ENCODE measurements around the gene CPNE8.

The CPNE8 gene

DNA sequence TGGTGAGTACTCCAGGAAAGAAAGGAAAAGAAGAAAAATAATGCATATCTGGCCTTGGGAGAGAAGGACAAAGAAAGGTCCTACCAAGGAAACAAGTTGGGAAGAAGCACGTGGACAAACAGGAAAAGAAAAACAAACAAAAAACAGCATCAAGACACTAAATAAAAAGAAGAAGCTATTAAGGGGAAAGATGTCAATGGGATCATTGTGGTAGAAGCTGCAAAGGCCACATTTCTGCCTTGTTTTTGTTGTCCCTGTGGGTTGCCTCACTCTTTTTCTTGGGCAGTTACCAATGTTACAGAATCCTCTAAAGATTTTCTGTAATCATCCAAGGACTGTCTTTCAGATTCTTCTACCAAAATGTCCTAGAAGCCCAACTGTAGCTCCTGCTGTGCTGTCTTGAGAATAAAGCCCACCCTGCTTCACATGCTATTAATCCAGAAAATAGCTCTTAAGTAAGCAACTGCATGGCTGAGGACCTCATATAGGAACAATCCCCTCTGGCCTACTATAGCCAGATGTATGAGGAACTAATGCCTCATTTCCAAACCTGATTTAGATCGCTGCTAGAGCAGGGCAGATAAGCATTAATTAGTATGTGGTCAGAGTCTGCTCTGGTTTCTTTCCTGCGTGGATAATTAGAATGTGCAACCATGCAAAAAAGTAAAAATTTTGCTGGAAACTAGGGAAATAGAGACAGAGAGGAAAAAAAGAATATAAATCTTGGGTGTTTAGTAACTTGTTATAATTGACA lies 10.2 kb upstream of the CPNE8 start:
- no peaks in the 10 kb centered on the region for H3K9me3 Mint-ChIP-seq
- no peaks in the 10 kb centered on the region for H3K4me1 Mint-ChIP-seq
- TF ChIP-seq, protein P1, sequence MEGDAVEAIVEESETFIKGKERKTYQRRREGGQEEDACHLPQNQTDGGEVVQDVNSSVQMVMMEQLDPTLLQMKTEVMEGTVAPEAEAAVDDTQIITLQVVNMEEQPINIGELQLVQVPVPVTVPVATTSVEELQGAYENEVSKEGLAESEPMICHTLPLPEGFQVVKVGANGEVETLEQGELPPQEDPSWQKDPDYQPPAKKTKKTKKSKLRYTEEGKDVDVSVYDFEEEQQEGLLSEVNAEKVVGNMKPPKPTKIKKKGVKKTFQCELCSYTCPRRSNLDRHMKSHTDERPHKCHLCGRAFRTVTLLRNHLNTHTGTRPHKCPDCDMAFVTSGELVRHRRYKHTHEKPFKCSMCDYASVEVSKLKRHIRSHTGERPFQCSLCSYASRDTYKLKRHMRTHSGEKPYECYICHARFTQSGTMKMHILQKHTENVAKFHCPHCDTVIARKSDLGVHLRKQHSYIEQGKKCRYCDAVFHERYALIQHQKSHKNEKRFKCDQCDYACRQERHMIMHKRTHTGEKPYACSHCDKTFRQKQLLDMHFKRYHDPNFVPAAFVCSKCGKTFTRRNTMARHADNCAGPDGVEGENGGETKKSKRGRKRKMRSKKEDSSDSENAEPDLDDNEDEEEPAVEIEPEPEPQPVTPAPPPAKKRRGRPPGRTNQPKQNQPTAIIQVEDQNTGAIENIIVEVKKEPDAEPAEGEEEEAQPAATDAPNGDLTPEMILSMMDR (IDR thresholded peaks at IDR 0.05) = no peak
- H3K36me3 Mint-ChIP-seq (ENCODE audit: low read depth) = no peaks in the 10 kb centered on the region
- no peaks in the 10 kb centered on the region for H3K27me3 Mint-ChIP-seq (ENCODE audit: low read depth, poor library complexity)
- no peak overlapping the region for H3K27ac Mint-ChIP-seq
- no peak overlapping the region for H3K4me3 Mint-ChIP-seq
- no peak for DNase-seq

DNA sequence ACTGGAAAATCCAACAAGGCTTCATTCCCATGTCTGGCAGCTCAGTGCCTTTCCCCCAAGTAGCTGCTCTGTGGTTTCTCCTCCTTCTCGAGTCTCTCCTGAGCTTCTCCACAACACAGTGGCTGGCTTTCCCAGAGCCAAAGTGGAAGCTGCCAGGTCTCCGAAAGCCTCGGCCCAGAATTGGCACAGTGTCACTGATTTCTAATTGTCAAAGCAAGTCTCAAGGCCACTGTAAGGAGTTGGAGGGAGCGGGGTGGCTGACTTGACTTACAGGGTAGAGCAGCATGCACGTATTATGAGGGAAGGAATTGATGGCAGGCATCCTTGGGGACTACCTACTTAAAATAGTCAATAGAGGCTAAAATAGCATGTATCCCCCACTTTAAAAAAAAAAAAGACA lies 6.7 kb upstream of the CPNE8 start:
- no peak for DNase-seq
- Mint-ChIP-seq H3K4me3 (no peak overlapping the region), H3K4me1 (peaks cover 5% of the 10 kb centered on the region), H3K9me3 (no peaks in the 10 kb centered on the region), H3K36me3 (ENCODE audit: low read depth) (no peaks in the 10 kb centered on the region), H3K27me3 (ENCODE audit: low read depth, poor library complexity) (no peaks in the 10 kb centered on the region), H3K27ac (no peak overlapping the region)
- TF ChIP-seq, protein P1 (IDR thresholded peaks at IDR 0.05) = no peak

DNA sequence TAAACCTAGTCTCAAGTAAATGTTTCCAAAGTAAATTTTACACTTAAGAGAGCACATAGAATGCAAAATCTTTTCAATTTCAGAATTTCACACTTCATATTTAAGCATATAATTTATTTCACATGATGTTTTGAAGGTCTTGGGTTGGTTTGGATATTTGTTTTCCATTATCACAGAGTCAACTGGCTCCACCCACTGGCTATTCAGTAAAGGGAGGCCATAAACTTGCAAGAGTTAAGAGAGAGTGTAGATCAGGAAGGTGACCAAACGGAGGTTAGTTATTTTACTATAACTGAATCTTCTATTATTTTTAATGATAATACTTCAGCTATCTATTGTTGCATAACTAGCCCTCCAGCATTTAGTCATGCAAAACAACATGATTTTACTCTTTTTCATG lies 6.2 kb upstream of the CPNE8 start:
- H3K9me3 Mint-ChIP-seq = no peaks in the 10 kb centered on the region
- TF ChIP-seq, protein P1 (IDR thresholded peaks at IDR 0.05) = no peak

DNA sequence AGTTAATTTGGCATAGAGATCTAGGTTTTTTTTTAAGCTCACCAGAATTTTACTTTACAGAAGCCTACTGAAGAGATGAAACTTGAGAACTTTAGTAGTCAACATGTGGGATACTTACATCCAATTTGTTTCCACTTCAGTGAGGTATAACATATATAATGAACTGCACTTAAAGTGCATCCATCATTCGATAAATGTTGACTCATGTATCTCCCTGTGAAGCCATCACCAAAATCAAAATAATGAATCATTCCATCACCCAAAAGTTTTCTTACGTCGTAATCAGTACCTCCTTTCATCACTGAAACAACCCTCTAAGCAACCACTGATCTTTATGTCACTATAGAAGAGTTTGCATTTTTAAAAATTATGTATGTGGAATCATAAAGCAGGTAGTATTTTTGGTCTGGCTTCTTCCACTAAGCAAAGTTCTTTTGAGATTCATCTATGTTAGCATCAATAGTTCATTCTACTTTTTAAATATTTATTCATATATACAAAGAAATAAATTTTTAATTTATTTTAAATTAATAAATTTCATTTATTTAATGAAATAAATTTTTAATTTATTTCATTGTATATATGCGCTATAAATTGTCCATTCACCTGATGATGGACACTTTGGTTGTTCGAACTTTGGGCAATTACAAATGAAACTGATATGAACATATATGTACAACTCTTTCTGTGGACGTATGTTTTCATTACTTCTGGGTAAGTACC lies 2.0 kb upstream of the CPNE8 start:
- peak overlapping the region; percentile 92 for H3K4me3 Mint-ChIP-seq
- TF ChIP-seq, protein P1 (IDR thresholded peaks at IDR 0.05) = no peak
- no peaks in the 10 kb centered on the region for H3K36me3 Mint-ChIP-seq (ENCODE audit: low read depth)

More for the DNA sequence above, 6.2 kb upstream of the CPNE8 start:
- Mint-ChIP-seq H3K36me3 (ENCODE audit: low read depth) (no peaks in the 10 kb centered on the region), H3K4me3 (no peak overlapping the region), H3K27ac (no peak overlapping the region), H3K4me1 (peaks cover 9% of the 10 kb centered on the region), H3K27me3 (ENCODE audit: low read depth, poor library complexity) (no peaks in the 10 kb centered on the region)
- DNase-seq = no peak

GRCh38 chr12:38906482-38907200 lies 1.2 kb upstream of the CPNE8 start:
- Mint-ChIP-seq H3K9me3 (no peaks in the 10 kb centered on the region), H3K36me3 (ENCODE audit: low read depth) (peaks cover 3% of the 10 kb centered on the region), H3K4me3 (peak overlapping the region; percentile 92), H3K27ac (peak overlapping the region; percentile 96), H3K4me1 (peaks cover 40% of the 10 kb centered on the region), H3K27me3 (ENCODE audit: low read depth, poor library complexity) (peaks cover 4% of the 10 kb centered on the region)
- TF ChIP-seq, protein P1 (IDR thresholded peaks at IDR 0.05) = peak; percentile 86
- DNase-seq = peak; percentile 92

More for the DNA sequence above, 2.0 kb upstream of the CPNE8 start:
- Mint-ChIP-seq H3K9me3 (no peaks in the 10 kb centered on the region), H3K27me3 (ENCODE audit: low read depth, poor library complexity) (peaks cover 4% of the 10 kb centered on the region), H3K4me1 (peaks cover 35% of the 10 kb centered on the region), H3K27ac (peak overlapping the region; percentile 49)
- no peak for DNase-seq

Data from nephron progenitor cell (in vitro differentiated cells).